HCT116 (cell line): ENCODE data around the gene NASP. TPM values are rescaled to one million over a fixed set of nuclear protein-coding genes. Genes with fewer than 3 reads are reported as not detected.
A peak's percentile ranks its signal among the peaks of the same experiment; 100 is the strongest.

Experiments used
- ATAC-seq: fragments of 200-7000 bp; cut with Tn5 transposase; 2 replicates; pipeline ENCODE4 v1.9.1; 2020; ENCODE audit warnings: mild to moderate bottlenecking, moderate library complexity
- BruUV-seq: library from RNA; stranded (reverse); fragments of 400-500 nt; replicated peaks from 2 replicates; lab custom pipeline; 2021; lab: Mats Ljungman, UMichigan
- CTCF ChIA-PET: fragments of 300-600 bp; sonication (Branson Sonifier 250); formaldehyde crosslinking; loops from one replicate; lab custom pipeline; 2021; ENCODE audit warnings: antibody characterized with exemption; lab: Charles Lee
- POLR2A ChIA-PET: fragments of 300-600, 350-600 bp; sonication (Branson Sonifier 250); formaldehyde crosslinking; loops from one replicate; lab custom pipeline; 2021; ENCODE audit warnings: antibody characterized with exemption; lab: Charles Lee
- RAD21 ChIA-PET, 2 experiments: fragments of 300-600 bp; sonication (Branson Sonifier 250); formaldehyde crosslinking; loops; one replicate each; lab custom pipeline; 2023; ENCODE audit warnings: low total read pairs in 2 of 2; ENCODE audit not compliant: uncharacterized antibody in 2 of 2, unreplicated experiment in 2 of 2, low non-redundant PET in 1 of 2; lab: Charles Lee
- DNase-seq: peaks from one replicate; pipeline ENCODE4 v3.0.0-alpha.2; 2010; ENCODE audit warnings: low read depth, low spot score
- H2AFZ ChIP-seq: fragments of 200-600 bp; shearing (Covaris generic), sonication (generic); 2 replicates; pipeline ENCODE4 v1.6.1; 2017; ENCODE audit warnings: low read depth, mixed run types, mixed read lengths, antibody characterized with exemption, low read length; ENCODE audit not compliant: poor library complexity, severe bottlenecking
- H3K27ac ChIP-seq: 2 replicates; pipeline ENCODE4 v1.5.1; 2012; ENCODE audit warnings: low read depth, low read length
- H3K27me3 ChIP-seq: fragments of 200-600 bp; sonication (generic); 2 replicates; pipeline ENCODE4 v1.6.1; 2016; ENCODE audit warnings: mixed run types, low read length, mixed read lengths; ENCODE audit not compliant: insufficient read depth
- H3K36me3 ChIP-seq, 2 experiments: fragments of 200-500 bp in 1 of 2; fragments of 200-600 bp in 1 of 2; sonication (Bioruptor generic) in 1 of 2; sonication (generic) in 1 of 2; 2 replicates each; pipeline versions ENCODE4 v1.5.1 to v1.6.1; 2014 to 2016; ENCODE audit warnings: low read length in 2 of 2, inconsistent platforms in 1 of 2, mixed read lengths in 1 of 2, mixed run types in 1 of 2; ENCODE audit not compliant: insufficient read depth in 2 of 2, control insufficient read depth in 1 of 2
- H3K4me1 ChIP-seq, 2 experiments: fragments of 200-600 bp in 1 of 2; sonication (generic) in 1 of 2; 2 replicates each; pipeline versions ENCODE4 v1.5.1 to v1.6.1; 2012 to 2017; ENCODE audit warnings: low read length in 2 of 2, inconsistent platforms in 1 of 2, mild to moderate bottlenecking in 1 of 2, mixed read lengths in 1 of 2, mixed run types in 1 of 2, moderate library complexity in 1 of 2; ENCODE audit not compliant: insufficient read depth in 2 of 2, control insufficient read depth in 1 of 2
- H3K4me2 ChIP-seq: fragments of 200-600 bp; sonication (generic); 2 replicates; pipeline ENCODE4 v1.6.1; 2017; ENCODE audit warnings: mixed run types, low read length, mixed read lengths
- H3K4me3 ChIP-seq, 2 experiments: fragments of 200-600 bp in 1 of 2; sonication (generic) in 1 of 2; replicated peaks in 1 of 2; 2 replicates each; pipeline ENCODE4 v1.5.1; 2011 to 2016; ENCODE audit warnings: low read length in 2 of 2, control low read depth in 1 of 2, low read depth in 1 of 2, mild to moderate bottlenecking in 1 of 2, mixed read lengths in 1 of 2, mixed run types in 1 of 2
- H3K79me2 ChIP-seq: fragments of 200-600 bp; sonication (generic); 2 replicates; pipeline ENCODE4 v1.6.1; 2017; ENCODE audit warnings: mild to moderate bottlenecking, mixed run types, low read length, moderate library complexity, mixed read lengths; ENCODE audit not compliant: insufficient read depth
- H3K9ac ChIP-seq: fragments of 200-600 bp; sonication (generic); 2 replicates; pipeline ENCODE4 v1.6.1; 2016; ENCODE audit warnings: low read length, mixed read lengths
- H3K9me2 ChIP-seq: fragments of 200-600 bp; sonication (generic), shearing (Covaris generic); 2 replicates; pipeline ENCODE4 v1.6.1; 2017; ENCODE audit warnings: mixed run types, mild to moderate bottlenecking, moderate library complexity; ENCODE audit not compliant: insufficient read depth
- H3K9me3 ChIP-seq, 2 experiments: fragments of 200-500 bp in 1 of 2; fragments of 200-600 bp in 1 of 2; sonication (Bioruptor generic) in 1 of 2; sonication (generic) in 1 of 2; 2 replicates each; pipeline ENCODE4 v1.6.1; 2014 to 2017; ENCODE audit warnings: low read length in 2 of 2, mixed read lengths in 2 of 2, inconsistent platforms in 1 of 2, low read depth in 1 of 2, mild to moderate bottlenecking in 1 of 2, mixed run types in 1 of 2, moderate library complexity in 1 of 2; ENCODE audit not compliant: control insufficient read depth in 1 of 2, insufficient read depth in 1 of 2
- H4K20me1 ChIP-seq: fragments of 200-600 bp; sonication (generic), shearing (Covaris generic); 2 replicates; pipeline ENCODE4 v1.6.1; 2017; ENCODE audit warnings: mixed run types, mild to moderate bottlenecking, moderate library complexity; ENCODE audit not compliant: insufficient read depth
- CBX3 ChIP-seq: IDR thresholded peaks from 2 replicates; pipeline ENCODE4 v1.6.1; 2012; ENCODE audit warnings: low read depth
- FOSL1 ChIP-seq: IDR thresholded peaks from 2 replicates; pipeline ENCODE4 v1.6.1; 2012; ENCODE audit warnings: low read depth
- JUND ChIP-seq: IDR thresholded peaks from 2 replicates; pipeline ENCODE4 v1.6.1; 2012
- RAD21 ChIP-seq: IDR thresholded peaks from 2 replicates; pipeline ENCODE4 v1.6.1; 2012; ENCODE audit warnings: low read depth, mild to moderate bottlenecking
- SIN3A ChIP-seq: IDR thresholded peaks from 2 replicates; pipeline ENCODE4 v1.6.1; 2012; ENCODE audit warnings: low read depth
- SP1 ChIP-seq: IDR thresholded peaks from 2 replicates; pipeline ENCODE4 v1.6.1; 2012; ENCODE audit warnings: low read depth
- SRF ChIP-seq: IDR thresholded peaks from 2 replicates; pipeline ENCODE4 v1.6.1; 2012; ENCODE audit warnings: low read depth
- TCF7L2 ChIP-seq: IDR thresholded peaks from 2 replicates; pipeline ENCODE4 v1.7.0; 2011; ENCODE audit warnings: borderline replicate concordance, inconsistent platforms; ENCODE audit not compliant: insufficient read depth, insufficient read length; ENCODE audit errors: extremely low read depth
- YY1 ChIP-seq: IDR thresholded peaks from 2 replicates; pipeline ENCODE4 v1.6.1; 2011; ENCODE audit warnings: low read length, low read depth, moderate library complexity, mild to moderate bottlenecking; ENCODE audit not compliant: insufficient replicate concordance; ENCODE audit errors: extremely low read depth
- intact Hi-C: fragments of 100-400 bp; cut with micrococcal nuclease; formaldehyde crosslinking; loops from 2 replicates; pipeline ENCODE4 v1.10.0; 2022
- total RNA-seq: library from RNA; stranded (reverse); gene quantifications from one replicate; pipeline ENCODE4 v1.2.1, GENCODE V29; 2021; ENCODE audit not compliant: unreplicated experiment
- TF ChIP-seq, protein P1 (sequence below), 3 experiments: fragments of 200-600 bp in 1 of 3; sonication (generic) in 1 of 3; IDR thresholded peaks in 2 of 3; conservative IDR thresholded peaks in 1 of 3; 2 replicates each; pipeline ENCODE4 v1.5.1; 2012 to 2017; ENCODE audit warnings: low read depth in 2 of 3, low read length in 2 of 3, antibody characterized with exemption in 1 of 3, borderline replicate concordance in 1 of 3, control low read depth in 1 of 3, mild to moderate bottlenecking in 1 of 3, mixed read lengths in 1 of 3, mixed run types in 1 of 3, moderate library complexity in 1 of 3; ENCODE audit not compliant: insufficient read depth in 1 of 3
- TF ChIP-seq, protein P2 (sequence below): IDR thresholded peaks from 2 replicates; pipeline ENCODE4 v1.6.1; 2012
- TF ChIP-seq, protein P3 (sequence below): IDR thresholded peaks from 2 replicates; pipeline ENCODE4 v1.6.1; 2012

The NASP gene
- total RNA-seq, 1 experiment from 2014 or later: 185 TPM

DNA sequence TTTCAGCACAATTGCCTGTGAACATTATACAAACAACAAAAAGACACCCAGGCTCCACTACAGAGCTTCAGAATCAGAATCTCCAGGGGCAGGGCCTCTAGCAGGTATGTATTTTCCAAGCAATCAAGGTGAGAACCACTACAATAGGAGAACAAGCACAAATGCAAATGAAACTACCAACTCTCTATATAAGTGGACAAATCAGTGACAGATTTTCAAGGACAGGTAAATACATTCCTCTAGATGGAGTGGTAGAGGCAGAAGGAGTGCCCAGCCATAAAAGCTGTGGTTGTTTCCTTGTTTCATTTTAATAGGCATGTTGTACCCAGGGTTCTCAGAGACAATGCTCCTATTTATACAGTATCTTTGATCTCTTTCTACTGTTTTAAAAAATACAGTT, 60.1 kb downstream of the NASP start:
- no peaks in the 10 kb centered on the region for H3K9me2 ChIP-seq
- DNase-seq: peak; percentile 8
- peaks cover 20 to 24% of the 10 kb centered on the region in 2 experiments; a peak in 3 of 4 replicates for H3K36me3 ChIP-seq
- POLR2A ChIA-PET: no interaction called here
- TF ChIP-seq YY1 (no peak), RAD21 (peak; percentile 55)
- TF ChIP-seq, protein P1, sequence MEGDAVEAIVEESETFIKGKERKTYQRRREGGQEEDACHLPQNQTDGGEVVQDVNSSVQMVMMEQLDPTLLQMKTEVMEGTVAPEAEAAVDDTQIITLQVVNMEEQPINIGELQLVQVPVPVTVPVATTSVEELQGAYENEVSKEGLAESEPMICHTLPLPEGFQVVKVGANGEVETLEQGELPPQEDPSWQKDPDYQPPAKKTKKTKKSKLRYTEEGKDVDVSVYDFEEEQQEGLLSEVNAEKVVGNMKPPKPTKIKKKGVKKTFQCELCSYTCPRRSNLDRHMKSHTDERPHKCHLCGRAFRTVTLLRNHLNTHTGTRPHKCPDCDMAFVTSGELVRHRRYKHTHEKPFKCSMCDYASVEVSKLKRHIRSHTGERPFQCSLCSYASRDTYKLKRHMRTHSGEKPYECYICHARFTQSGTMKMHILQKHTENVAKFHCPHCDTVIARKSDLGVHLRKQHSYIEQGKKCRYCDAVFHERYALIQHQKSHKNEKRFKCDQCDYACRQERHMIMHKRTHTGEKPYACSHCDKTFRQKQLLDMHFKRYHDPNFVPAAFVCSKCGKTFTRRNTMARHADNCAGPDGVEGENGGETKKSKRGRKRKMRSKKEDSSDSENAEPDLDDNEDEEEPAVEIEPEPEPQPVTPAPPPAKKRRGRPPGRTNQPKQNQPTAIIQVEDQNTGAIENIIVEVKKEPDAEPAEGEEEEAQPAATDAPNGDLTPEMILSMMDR (IDR thresholded peaks at IDR 0.05 in 2 of 3, conservative IDR thresholded peaks at IDR 0.05 in 1 of 3; ENCODE audit: borderline replicate concordance in 1 of 3, insufficient read depth in 1 of 3, low read depth in 2 of 3, low read length in 2 of 3): peak; percentile 28 to 48 (median 32); a peak in 4 of 6 replicates
- CTCF ChIA-PET: interaction anchor here (0.6 kb wide), 1 partner anchor 403 kb away, joined by 3 read pairs; no protein-coding TSS in a partner anchor
- no peak overlapping the region for H2AFZ ChIP-seq
- intact Hi-C loops: loop anchor here (2.0 to 10.0 kb wide), 2 partner anchors 201 to 237 kb away; no protein-coding TSS in a partner anchor
- peak; percentile 85 for ATAC-seq
- H3K4me3 ChIP-seq: no peak overlapping the region
- H4K20me1 ChIP-seq: no peaks in the 10 kb centered on the region
- no peak overlapping the region for H3K9ac ChIP-seq
- H3K27me3 ChIP-seq: no peaks in the 10 kb centered on the region
- H3K9me3 ChIP-seq: no peaks in the 10 kb centered on the region
- H3K4me2 ChIP-seq: no peak overlapping the region
- BruUV-seq: no TSS peak
- H3K4me1 ChIP-seq: peaks cover 3 to 7% of the 10 kb centered on the region in 2 experiments; a peak in 3 of 4 replicates
- H3K27ac ChIP-seq: peak overlapping the region; percentile 2; the same call in 1 of the 2 replicates
- peaks cover 24% of the 10 kb centered on the region for H3K79me2 ChIP-seq
- RAD21 ChIA-PET: no interaction called here

DNA sequence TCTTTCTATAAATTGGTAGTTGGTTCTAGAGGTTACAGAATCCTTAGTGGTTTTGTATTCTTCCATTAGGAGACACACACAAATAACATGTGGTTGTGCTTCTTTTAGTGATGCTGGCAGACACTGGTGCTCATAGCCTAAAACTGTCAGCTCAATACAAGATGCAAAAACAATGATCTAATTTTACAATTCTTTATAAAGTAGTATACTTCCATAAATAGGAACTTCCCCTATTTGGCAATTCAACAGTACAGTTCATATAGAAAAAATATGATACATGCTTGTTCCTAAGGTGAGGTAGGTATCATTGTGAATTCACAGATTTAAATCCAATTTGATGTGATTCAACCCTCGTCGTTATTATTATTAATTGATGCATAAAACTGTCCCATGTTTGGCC, 60.8 kb downstream of the NASP start:
- no peak overlapping the region for H3K4me3 ChIP-seq
- peaks cover 29% of the 10 kb centered on the region for H3K79me2 ChIP-seq
- H3K9me2 ChIP-seq: no peaks in the 10 kb centered on the region
- H2AFZ ChIP-seq: no peak overlapping the region
- ChIA-PET RAD21 (no interaction called here), CTCF (no interaction called here), POLR2A (no interaction called here)
- no peaks in the 10 kb centered on the region for H3K9me3 ChIP-seq
- H3K36me3 ChIP-seq: peaks cover 17 to 26% of the 10 kb centered on the region in 2 experiments; a peak in 3 of 4 replicates
- H3K27me3 ChIP-seq: no peaks in the 10 kb centered on the region
- DNase-seq (no peak), ATAC-seq (no peak)
- peak overlapping the region; percentile 2; the same call in 1 of the 2 replicates for H3K27ac ChIP-seq
- TF ChIP-seq CBX3: no peak
- no peak for TF ChIP-seq SIN3A
- TF ChIP-seq SRF: no peak
- TF ChIP-seq TCF7L2: no peak
- TF ChIP-seq SP1: no peak
- TF ChIP-seq, protein P2, sequence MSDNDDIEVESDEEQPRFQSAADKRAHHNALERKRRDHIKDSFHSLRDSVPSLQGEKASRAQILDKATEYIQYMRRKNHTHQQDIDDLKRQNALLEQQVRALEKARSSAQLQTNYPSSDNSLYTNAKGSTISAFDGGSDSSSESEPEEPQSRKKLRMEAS: no peak
- TF ChIP-seq JUND: no peak
- TF ChIP-seq, protein P1 (IDR thresholded peaks at IDR 0.05 in 2 of 3, conservative IDR thresholded peaks at IDR 0.05 in 1 of 3; ENCODE audit: borderline replicate concordance in 1 of 3, insufficient read depth in 1 of 3, low read depth in 2 of 3, low read length in 2 of 3): no peak
- no peak for TF ChIP-seq FOSL1
- TF ChIP-seq, protein P3, sequence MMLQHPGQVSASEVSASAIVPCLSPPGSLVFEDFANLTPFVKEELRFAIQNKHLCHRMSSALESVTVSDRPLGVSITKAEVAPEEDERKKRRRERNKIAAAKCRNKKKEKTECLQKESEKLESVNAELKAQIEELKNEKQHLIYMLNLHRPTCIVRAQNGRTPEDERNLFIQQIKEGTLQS: no peak
- no peaks in the 10 kb centered on the region for H4K20me1 ChIP-seq
- H3K4me1 ChIP-seq: peaks cover 3 to 7% of the 10 kb centered on the region in 2 experiments; a peak in 3 of 4 replicates
- intact Hi-C loops: loop anchor here (2.0 to 10.0 kb wide), 2 partner anchors 200 to 236 kb away; no protein-coding TSS in a partner anchor
- H3K4me2 ChIP-seq: no peak overlapping the region
- H3K9ac ChIP-seq: no peak overlapping the region
- BruUV-seq: no TSS peak
